Fibroblast of gingiva (primary cell): Measurements from ENCODE around the gene RIOX2.

Source experiments
- DNase-seq: peaks from one replicate; pipeline ENCODE4 v3.0.0-alpha.2; 2011; ENCODE audit warnings: low read depth

Gene RIOX2

DNA sequence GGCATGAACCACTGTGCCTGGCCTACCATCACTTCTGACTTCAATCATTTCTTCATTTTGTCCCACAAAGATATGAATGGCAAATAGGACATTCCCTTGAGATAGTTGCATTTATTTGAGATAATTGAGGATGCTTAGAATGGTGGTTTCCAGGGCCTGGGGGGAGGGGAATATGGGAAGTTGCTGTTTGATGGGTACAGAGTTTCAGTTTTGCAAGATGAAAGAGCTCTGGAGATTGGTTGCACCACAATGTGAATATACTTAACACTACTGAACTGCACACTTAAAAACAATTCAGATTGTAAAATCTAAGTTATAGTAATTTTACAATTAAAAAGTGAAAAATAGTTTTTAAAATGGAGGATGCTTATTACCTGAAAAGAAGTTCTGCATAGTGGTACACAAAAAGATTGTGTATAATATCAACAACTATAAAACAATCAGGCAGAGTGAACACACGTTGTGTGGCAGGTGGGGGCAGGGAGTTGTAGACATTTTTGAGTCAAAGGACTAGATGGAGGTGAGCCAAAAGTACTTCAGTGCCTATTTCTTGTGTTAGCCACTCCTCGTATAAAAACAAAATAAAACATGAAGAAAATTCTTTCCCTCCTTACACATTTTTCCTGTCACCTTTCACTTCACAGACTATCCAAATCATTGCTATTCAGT, 18.5 kb upstream of the RIOX2 start:
- no peak for DNase-seq

- DNase-seq: no peak
Observed at GRCh38 chr3:97988784-97989568, 16.7 kb upstream of the RIOX2 start.

- no peak for DNase-seq
Observed at GRCh38 chr3:97987306-97987705, 15.1 kb upstream of the RIOX2 start.

DNA sequence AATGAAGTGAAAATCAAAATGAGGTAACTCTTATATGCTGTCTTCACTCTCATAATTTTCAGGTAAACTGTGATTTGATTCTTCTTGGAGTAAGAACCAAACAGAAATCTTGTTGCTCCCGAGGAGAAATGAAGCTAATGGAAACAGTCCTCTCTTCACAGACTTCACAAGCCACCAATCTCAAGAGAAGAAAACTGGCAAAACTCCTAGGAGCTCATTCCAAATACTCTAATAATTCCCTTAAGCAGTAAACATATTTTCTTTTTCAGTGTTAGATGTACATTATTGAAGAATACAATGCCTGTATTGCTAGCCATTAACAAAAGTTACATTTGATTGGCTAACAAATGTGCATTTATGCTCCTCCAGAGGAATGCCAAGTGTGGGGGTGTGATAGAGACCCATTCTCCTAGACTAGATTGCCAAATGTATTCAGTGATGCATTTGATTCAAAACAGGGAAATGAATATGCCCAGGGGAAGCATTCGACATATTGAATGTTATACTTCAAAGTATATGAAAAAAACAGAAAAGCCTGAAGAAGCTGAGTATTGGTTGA, 11.8 kb upstream of the RIOX2 start:
- DNase-seq: no peak

DNA sequence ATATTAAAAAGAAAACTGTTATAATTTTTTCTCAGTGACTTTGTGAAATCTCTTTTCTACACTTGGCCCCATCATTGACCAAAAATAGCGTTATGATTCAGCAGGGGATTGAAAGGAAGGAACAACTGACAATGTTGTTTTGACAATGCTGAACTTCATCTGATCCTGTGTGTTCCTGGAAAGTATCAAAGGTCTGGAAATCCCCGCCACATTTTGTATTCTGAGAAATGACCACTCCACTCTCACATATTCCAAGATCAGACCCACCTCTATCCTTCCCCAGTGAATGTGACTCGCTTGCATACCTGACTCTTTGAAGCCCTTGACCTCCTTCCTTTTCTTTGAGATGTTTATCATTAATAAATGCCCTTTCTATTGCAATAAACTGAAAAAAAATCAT, 9.7 kb upstream of the RIOX2 start:
- no peak for DNase-seq

- DNase-seq: no peak
Observed at GRCh38 chr3:97979610-97980009, 7.4 kb upstream of the RIOX2 start.

- no peak for DNase-seq
Observed at GRCh38 chr3:97975466-97975865, 3.2 kb upstream of the RIOX2 start.

GRCh38 chr3:97974996-97975395, 2.8 kb upstream of the RIOX2 start:
- no peak for DNase-seq

GRCh38 chr3:97972976-97973375, 745 bp upstream of the RIOX2 start:
- DNase-seq: no peak

DNA sequence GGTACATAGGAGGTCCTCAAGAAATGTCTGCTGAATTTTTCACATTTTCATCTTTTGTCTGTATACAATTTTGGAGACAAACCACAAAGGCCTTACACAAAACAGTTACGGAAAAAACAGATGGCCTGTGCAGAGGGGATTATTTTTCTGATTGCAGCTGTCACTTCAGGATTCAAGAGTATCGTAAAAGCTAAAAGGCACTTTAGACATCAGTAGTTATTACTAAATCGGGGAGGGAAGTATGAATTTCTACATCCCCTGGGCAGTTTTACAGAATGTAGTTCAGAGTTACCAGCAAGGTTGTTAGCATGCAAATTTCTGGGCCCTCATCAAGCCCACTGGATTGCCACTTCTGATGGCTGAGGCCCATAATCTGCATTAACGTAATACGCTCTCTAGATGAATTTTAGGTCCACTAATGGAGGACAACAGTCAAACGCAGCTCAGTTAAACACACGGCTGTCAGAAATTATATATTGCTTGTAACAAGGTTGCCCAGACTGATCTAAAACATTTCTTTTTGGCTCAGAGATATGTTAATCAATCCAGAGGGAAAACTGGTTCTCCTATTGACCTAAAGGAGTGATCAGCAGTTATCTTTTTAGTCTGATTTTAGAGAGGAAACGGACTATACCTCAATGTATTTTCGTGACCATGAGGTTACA, 1.1 kb downstream of the RIOX2 start:
- DNase-seq: no peak

GRCh38 chr3:97970156-97970555, 2.1 kb downstream of the RIOX2 start:
- DNase-seq: peak; percentile 24

GRCh38 chr3:97969541-97969940, 2.7 kb downstream of the RIOX2 start:
- DNase-seq: no peak

- DNase-seq: no peak
Observed at GRCh38 chr3:97968376-97968775, 3.9 kb downstream of the RIOX2 start.

GRCh38 chr3:97967966-97968365, 4.3 kb downstream of the RIOX2 start:
- no peak for DNase-seq

- DNase-seq: peak; percentile 33
Observed at GRCh38 chr3:97960993-97961766, 11.1 kb downstream of the RIOX2 start.

GRCh38 chr3:97960551-97960950, 11.7 kb downstream of the RIOX2 start:
- DNase-seq: no peak

DNA sequence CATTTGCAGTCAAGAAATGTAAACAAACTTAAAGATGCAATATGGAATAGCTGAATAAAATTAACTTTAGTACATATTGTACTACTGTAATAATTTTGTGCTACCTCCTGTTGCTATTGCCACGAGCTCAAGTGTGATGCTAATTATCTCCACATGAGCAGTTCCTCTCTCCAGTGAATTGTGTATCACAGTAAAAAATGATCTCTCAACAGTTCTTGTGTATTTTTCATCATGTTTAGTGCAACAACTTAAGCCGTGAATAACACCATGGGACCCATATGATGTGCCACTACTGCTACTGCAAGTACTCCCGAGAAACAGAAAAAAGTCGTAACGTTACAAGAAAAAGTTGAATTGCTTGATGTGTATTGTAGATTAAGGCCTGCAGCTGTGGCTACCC, 12.4 kb downstream of the RIOX2 start:
- DNase-seq: peak; percentile 21

- DNase-seq: no peak
Observed at GRCh38 chr3:97958796-97959195, 13.4 kb downstream of the RIOX2 start.

DNA sequence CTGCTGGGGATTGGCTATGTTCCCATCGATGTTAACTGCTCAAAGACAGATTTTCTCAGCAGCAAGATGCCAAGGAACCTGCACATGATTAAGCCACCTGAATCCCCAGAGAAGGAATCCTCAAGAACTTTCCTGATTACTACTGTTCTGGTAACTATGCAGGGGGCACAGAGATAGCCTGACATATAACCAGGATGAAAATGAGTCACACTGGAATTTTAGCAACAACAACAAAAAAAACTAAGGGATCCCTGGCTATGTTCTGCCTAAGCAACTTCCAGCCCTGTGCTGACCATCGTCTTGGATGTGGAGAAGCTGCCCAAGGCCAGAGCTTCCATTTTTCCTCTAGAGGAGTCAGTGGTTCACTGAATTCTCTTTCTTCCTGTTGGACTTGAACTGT, 13.8 kb downstream of the RIOX2 start:
- peak; percentile 58 for DNase-seq

DNA sequence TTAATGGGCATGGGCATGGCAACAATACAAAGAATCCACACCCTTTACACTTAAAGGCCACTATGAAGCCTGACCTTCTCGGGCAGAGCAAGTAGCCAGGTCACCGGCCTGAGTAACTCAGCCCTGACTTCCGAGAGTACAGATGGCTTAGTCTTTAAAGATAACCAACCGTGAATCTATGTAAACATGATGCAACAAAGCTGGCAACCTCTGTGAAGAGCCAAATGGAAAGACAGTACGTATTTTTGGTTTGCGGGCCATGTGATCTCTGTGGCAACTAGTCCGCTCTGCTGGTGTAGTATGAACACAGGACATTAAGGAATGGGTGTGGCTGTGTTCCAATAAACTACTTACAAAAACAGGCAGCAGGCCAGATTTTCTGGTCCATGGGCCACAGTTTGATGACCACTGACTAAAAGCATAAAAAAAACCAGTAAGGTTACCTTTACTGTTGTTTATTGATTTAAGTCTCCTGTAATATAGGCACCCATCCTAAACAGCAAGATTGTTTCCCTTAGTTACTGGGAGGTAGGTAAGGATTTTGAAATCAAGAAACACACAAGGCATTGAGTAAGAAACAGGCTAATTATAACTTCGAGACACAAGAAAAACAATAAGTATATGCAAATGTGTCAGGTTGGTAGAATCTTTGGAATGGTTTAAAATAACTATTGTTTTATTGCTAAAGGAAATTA, 14.5 kb downstream of the RIOX2 start:
- peak; percentile 85 for DNase-seq

- no peak for DNase-seq
Observed at GRCh38 chr3:97956051-97956450, 16.2 kb downstream of the RIOX2 start.
